Breast epithelium (tissue), 4 donors: ENCODE measurements around the gene NEDD4L. TPM values are rescaled to one million over a fixed set of nuclear protein-coding genes. Genes with fewer than 3 reads are reported as not detected.
A peak's percentile ranks its signal among the peaks of the same experiment; 100 is the strongest.
"Not testable (repeated sequence)": the region's sequence is repeated elsewhere in the genome, so short reads cannot be mapped to it uniquely, and the experiment has no call there.

Experiments used
- DNase-seq, 2 donors: peaks; one replicate each; pipeline ENCODE4 v3.0.0-alpha.2; 2019; ENCODE audit warnings: low spot score in 2 of 2
- H3K27ac ChIP-seq, 2 donors: fragments of 200-600 bp; sonication (generic) in 1 of 2; one replicate each; pipeline ENCODE4 v1.5.1; 2016 to 2019; ENCODE audit warnings: mild to moderate bottlenecking in 1 of 2
- H3K27me3 ChIP-seq, 2 donors: fragments of 200-600 bp; sonication (generic) in 1 of 2; one replicate each; pipeline versions ENCODE4 v1.5.1 to v1.6.0; 2017 to 2019; ENCODE audit warnings: control low read depth in 1 of 2, mild to moderate bottlenecking in 1 of 2
- H3K36me3 ChIP-seq: fragments of 200-600 bp; one replicate; pipeline ENCODE4 v1.5.1; 2019
- H3K4me1 ChIP-seq, 2 donors: fragments of 200-600 bp; sonication (generic); one replicate each; pipeline ENCODE4 v1.5.1; 2016 to 2019; ENCODE audit warnings: control low read depth in 1 of 2
- H3K4me3 ChIP-seq, 3 donors: fragments of 200-600 bp; sonication (generic); 1 replicate in 2 of 3; 2 replicates in 1 of 3; pipeline ENCODE4 v1.5.1; 2016 to 2019; ENCODE audit warnings: mild to moderate bottlenecking in 3 of 3, moderate library complexity in 2 of 3
- H3K9me3 ChIP-seq, 2 donors: fragments of 200-600 bp; sonication (generic) in 1 of 2; one replicate each; pipeline ENCODE4 v1.5.1; 2016 to 2019; ENCODE audit warnings: control low read depth in 1 of 2
- CTCF ChIP-seq, 3 donors: fragments of 450-650 bp; IDR thresholded peaks; one replicate each; pipeline ENCODE4 v1.5.1; 2016 to 2017; ENCODE audit warnings: antibody characterized with exemption in 3 of 3, mild to moderate bottlenecking in 3 of 3, moderate library complexity in 3 of 3
- POLR2A ChIP-seq: fragments of 450-650 bp; IDR thresholded peaks from one replicate; pipeline ENCODE4 v1.6.1; 2016; ENCODE audit warnings: antibody characterized with exemption, mild to moderate bottlenecking, moderate library complexity
- POLR2AphosphoS5 ChIP-seq, 3 donors: sonication (generic); formaldehyde crosslinking; IDR thresholded peaks; one replicate each; pipeline ENCODE4 v1.6.1; 2017; ENCODE audit warnings: antibody characterized with exemption in 3 of 3
- intact Hi-C: fragments of 100-400 bp; cut with DNase I; formaldehyde crosslinking; loops from one replicate; pipeline ENCODE4 v1.15.1; 2023; ENCODE audit warnings: low total_unique reads
- total RNA-seq, 3 donors: library from RNA; depleted of rRNA; stranded (reverse); fragments of >200 nt; gene quantifications; one replicate each; pipeline ENCODE4 v1.1.0, GENCODE V29; 2016

Gene NEDD4L
- total RNA-seq, 3 donors from 2014 or later = 26.2 to 162 (median 106) TPM

GRCh38 chr18:58258692-58259342 is 214.8 kb downstream of the NEDD4L start:
- no peak for DNase-seq
- H3K36me3 ChIP-seq = peaks cover 7% of the 10 kb centered on the region
- intact Hi-C loops = no loop called here
- no peaks in the 10 kb centered on the region for H3K9me3 ChIP-seq
- H3K27ac ChIP-seq = no peak overlapping the region
- H3K4me3 ChIP-seq = no peak overlapping the region
- no peaks in the 10 kb centered on the region for H3K4me1 ChIP-seq
- TF ChIP-seq CTCF (IDR thresholded peaks at IDR 0.05) (no peak), POLR2AphosphoS5 (IDR thresholded peaks at IDR 0.05) (no peak), POLR2A (no peak)
- H3K27me3 ChIP-seq = no peaks in the 10 kb centered on the region

- H3K4me3 ChIP-seq = no peak overlapping the region
- no peak for TF ChIP-seq POLR2A
- TF ChIP-seq POLR2AphosphoS5 (IDR thresholded peaks at IDR 0.05) = no peak
- no peak for TF ChIP-seq CTCF (IDR thresholded peaks at IDR 0.05)
- H3K9me3 ChIP-seq = no peaks in the 10 kb centered on the region
- intact Hi-C loops = no loop called here
- H3K27me3 ChIP-seq = no peaks in the 10 kb centered on the region
- H3K4me1 ChIP-seq = peaks cover 0 to 8% of the 10 kb centered on the region in 2 donors
- H3K36me3 ChIP-seq = no peaks in the 10 kb centered on the region
- DNase-seq = peak in 1 of 2 donors; percentile 59
- peak overlapping the region; percentile 84 to 86 for H3K27ac ChIP-seq
Observed at GRCh38 chr18:58263055-58263957, 219.3 kb downstream of the NEDD4L start.

GRCh38 chr18:58264075-58264474 is 220.0 kb downstream of the NEDD4L start:
- H3K36me3 ChIP-seq = no peaks in the 10 kb centered on the region
- H3K27ac ChIP-seq = peak overlapping the region in 1 of 2 donors; percentile 84
- intact Hi-C loops = no loop called here
- no peak for DNase-seq
- H3K4me3 ChIP-seq = no peak overlapping the region
- H3K4me1 ChIP-seq = peaks cover 0 to 14% of the 10 kb centered on the region in 2 donors
- H3K9me3 ChIP-seq = no peaks in the 10 kb centered on the region
- TF ChIP-seq CTCF (IDR thresholded peaks at IDR 0.05) (no peak), POLR2AphosphoS5 (IDR thresholded peaks at IDR 0.05) (no peak), POLR2A (no peak)
- no peaks in the 10 kb centered on the region for H3K27me3 ChIP-seq

GRCh38 chr18:58264840-58265239 is 220.8 kb downstream of the NEDD4L start:
- Histone ChIP-seq H3K36me3 (no peaks in the 10 kb centered on the region), H3K4me3 (no peak overlapping the region), H3K27ac (peak overlapping the region; percentile 20 to 84), H3K27me3 (no peaks in the 10 kb centered on the region), H3K4me1 (peaks cover 0 to 22% of the 10 kb centered on the region in 2 donors), H3K9me3 (no peaks in the 10 kb centered on the region)
- intact Hi-C loops = no loop called here
- no peak for TF ChIP-seq POLR2AphosphoS5 (IDR thresholded peaks at IDR 0.05)
- TF ChIP-seq CTCF (IDR thresholded peaks at IDR 0.05) = no peak
- no peak for TF ChIP-seq POLR2A
- no peak for DNase-seq

- Histone ChIP-seq H3K27ac (peak overlapping the region; percentile 20 to 84), H3K4me1 (peaks cover 0 to 23% of the 10 kb centered on the region in 2 donors)
- DNase-seq, H3K36me3 ChIP-seq, H3K27me3 ChIP-seq, H3K4me3 ChIP-seq, intact Hi-C loops, H3K9me3 ChIP-seq: not testable (repeated sequence)
Observed at GRCh38 chr18:58265489-58265888, 221.5 kb downstream of the NEDD4L start.
